HG03196 (cell line): Measurements from ENCODE around the gene MYZAP.

Experiments
- ATAC-seq: cut with Tn5 transposase; IDR thresholded peaks from one replicate; pipeline ENCODE4 v1.9.1; 2021; ENCODE audit not compliant: unreplicated experiment

Gene MYZAP

GRCh38 chr15:57692709-57693108 lies 101.0 kb downstream of the MYZAP start:
- no peak for ATAC-seq

- ATAC-seq, result no peak
Observed at GRCh38 chr15:57694279-57694678, 102.6 kb downstream of the MYZAP start.

GRCh38 chr15:57696146-57696545 lies 104.4 kb downstream of the MYZAP start:
- ATAC-seq, result no peak

- ATAC-seq, result no peak
Observed at GRCh38 chr15:57697588-57697987, 105.9 kb downstream of the MYZAP start.

- no peak for ATAC-seq
Observed at GRCh38 chr15:57698243-57698642, 106.5 kb downstream of the MYZAP start.

- ATAC-seq, result no peak
Observed at GRCh38 chr15:57698991-57699390, 107.3 kb downstream of the MYZAP start.

- no peak for ATAC-seq
Observed at GRCh38 chr15:57703387-57703786, 111.7 kb downstream of the MYZAP start.

- no peak for ATAC-seq
Observed at GRCh38 chr15:57704441-57704840, 112.7 kb downstream of the MYZAP start.

GRCh38 chr15:57705746-57706404 lies 114.2 kb downstream of the MYZAP start:
- ATAC-seq, result no peak

GRCh38 chr15:57706405-57707209 lies 114.9 kb downstream of the MYZAP start, which contains the start of gene POLR2M:
Gene POLR2M (plus strand): TSS chr15:57706714. CDS start chr15:57706843, 129 bp downstream.
- ATAC-seq, result peak; percentile 94

GRCh38 chr15:57708047-57708446 lies 116.3 kb downstream of the MYZAP start:
- no peak for ATAC-seq

GRCh38 chr15:57718309-57718708 lies 126.6 kb downstream of the MYZAP start:
- no peak for ATAC-seq

GRCh38 chr15:57720867-57721266 lies 129.2 kb downstream of the MYZAP start:
- ATAC-seq, result no peak

GRCh38 chr15:57726411-57726810 lies 134.7 kb downstream of the MYZAP start:
- no peak for ATAC-seq

- no peak for ATAC-seq
Observed at GRCh38 chr15:57727031-57727430, 135.3 kb downstream of the MYZAP start.

GRCh38 chr15:57728436-57728835 lies 136.7 kb downstream of the MYZAP start:
- no peak for ATAC-seq

- ATAC-seq, result no peak
Observed at GRCh38 chr15:57730876-57731275, 139.2 kb downstream of the MYZAP start.

- ATAC-seq, result no peak
Observed at GRCh38 chr15:57731530-57732103, 139.9 kb downstream of the MYZAP start.

- no peak for ATAC-seq
Observed at GRCh38 chr15:57732526-57733331, 141.0 kb downstream of the MYZAP start.

- no peak for ATAC-seq
Observed at GRCh38 chr15:57734860-57735259, 143.2 kb downstream of the MYZAP start.
